ENCODE measurements around the gene LLPH. TPM values are rescaled to one million over a fixed set of nuclear protein-coding genes. Genes with fewer than 3 reads are reported as not detected.
A peak's percentile ranks its signal among the peaks of the same experiment; 100 is the strongest.

The LLPH gene
- total RNA-seq, 4 donors from 2014 or later: 5.0 to 17.5 (median 9.5) TPM

DNA sequence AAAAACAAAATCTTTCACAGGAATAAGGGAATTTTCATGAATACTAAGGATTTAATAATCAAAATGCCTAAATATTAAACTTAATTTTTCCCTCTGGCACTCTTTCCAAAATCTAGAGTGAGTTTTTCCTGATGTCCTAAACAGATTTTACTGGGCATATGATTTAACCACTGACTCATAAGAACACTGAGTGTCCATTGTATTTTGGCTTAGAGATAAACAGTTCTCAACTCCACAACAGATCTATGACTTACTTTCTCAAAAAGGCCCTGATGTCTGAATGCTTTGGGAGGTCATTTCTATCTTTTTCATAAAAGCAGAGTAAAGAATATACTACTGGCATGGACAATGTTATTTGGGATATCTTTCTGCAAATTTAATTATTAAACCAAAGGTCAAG, 24.2 kb upstream of the LLPH start:
- H3K4me3 ChIP-seq: no peak overlapping the region
- H3K36me3 ChIP-seq: peaks cover 0 to 31% of the 10 kb centered on the region in 2 donors
- H3K9me3 ChIP-seq: no peaks in the 10 kb centered on the region
- TF ChIP-seq, protein P1, sequence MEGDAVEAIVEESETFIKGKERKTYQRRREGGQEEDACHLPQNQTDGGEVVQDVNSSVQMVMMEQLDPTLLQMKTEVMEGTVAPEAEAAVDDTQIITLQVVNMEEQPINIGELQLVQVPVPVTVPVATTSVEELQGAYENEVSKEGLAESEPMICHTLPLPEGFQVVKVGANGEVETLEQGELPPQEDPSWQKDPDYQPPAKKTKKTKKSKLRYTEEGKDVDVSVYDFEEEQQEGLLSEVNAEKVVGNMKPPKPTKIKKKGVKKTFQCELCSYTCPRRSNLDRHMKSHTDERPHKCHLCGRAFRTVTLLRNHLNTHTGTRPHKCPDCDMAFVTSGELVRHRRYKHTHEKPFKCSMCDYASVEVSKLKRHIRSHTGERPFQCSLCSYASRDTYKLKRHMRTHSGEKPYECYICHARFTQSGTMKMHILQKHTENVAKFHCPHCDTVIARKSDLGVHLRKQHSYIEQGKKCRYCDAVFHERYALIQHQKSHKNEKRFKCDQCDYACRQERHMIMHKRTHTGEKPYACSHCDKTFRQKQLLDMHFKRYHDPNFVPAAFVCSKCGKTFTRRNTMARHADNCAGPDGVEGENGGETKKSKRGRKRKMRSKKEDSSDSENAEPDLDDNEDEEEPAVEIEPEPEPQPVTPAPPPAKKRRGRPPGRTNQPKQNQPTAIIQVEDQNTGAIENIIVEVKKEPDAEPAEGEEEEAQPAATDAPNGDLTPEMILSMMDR (IDR thresholded peaks at IDR 0.05): no peak
- no peak for TF ChIP-seq EP300 (IDR thresholded peaks at IDR 0.05)
- no peak for TF ChIP-seq POLR2A (IDR thresholded peaks at IDR 0.05)
- no peak for TF ChIP-seq POLR2AphosphoS5 (IDR thresholded peaks at IDR 0.05)
- ATAC-seq: no peak
- H3K4me1 ChIP-seq: peaks cover 0 to 28% (median 3%) of the 10 kb centered on the region in 3 donors
- H3K27me3 ChIP-seq: no peaks in the 10 kb centered on the region
- H3K27ac ChIP-seq: peak overlapping the region in 2 of 4 donors; percentile 55 to 58

DNA sequence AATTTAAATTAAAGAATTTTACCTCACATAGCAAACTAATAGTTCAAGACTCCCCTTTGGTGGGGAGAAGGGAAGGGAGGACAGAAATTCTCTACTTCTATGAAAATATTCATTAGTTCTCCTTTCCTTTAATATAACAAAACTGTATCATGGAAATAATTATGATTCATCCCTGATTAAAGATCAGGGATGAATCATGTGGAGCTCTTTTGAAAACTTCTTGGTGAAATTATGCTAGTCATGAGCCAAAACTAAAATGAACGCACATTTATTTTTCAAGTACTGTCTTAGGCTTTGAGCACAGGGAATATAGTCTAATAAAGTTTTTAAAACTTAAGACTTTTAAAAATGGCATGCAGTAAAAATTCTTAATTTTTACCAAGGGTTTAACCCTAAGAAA, 22.2 kb upstream of the LLPH start:
- peak overlapping the region in 1 of 4 donors; percentile 32 for H3K27ac ChIP-seq
- H3K27me3 ChIP-seq: no peaks in the 10 kb centered on the region
- H3K36me3 ChIP-seq: peaks cover 0 to 35% of the 10 kb centered on the region in 2 donors
- peaks cover 0 to 28% (median 3%) of the 10 kb centered on the region in 3 donors for H3K4me1 ChIP-seq
- TF ChIP-seq EP300 (IDR thresholded peaks at IDR 0.05): no peak
- TF ChIP-seq, protein P1 (IDR thresholded peaks at IDR 0.05): no peak
- TF ChIP-seq POLR2AphosphoS5 (IDR thresholded peaks at IDR 0.05): no peak
- no peak for TF ChIP-seq POLR2A (IDR thresholded peaks at IDR 0.05)
- H3K4me3 ChIP-seq: no peak overlapping the region
- 18 to 20% methylated on average over 1 of the region's 1 CpG for WGBS, 2 donors (ENCODE audit: low coverage in 1 of 2)
- no peaks in the 10 kb centered on the region for H3K9me3 ChIP-seq
- no peak for ATAC-seq

DNA sequence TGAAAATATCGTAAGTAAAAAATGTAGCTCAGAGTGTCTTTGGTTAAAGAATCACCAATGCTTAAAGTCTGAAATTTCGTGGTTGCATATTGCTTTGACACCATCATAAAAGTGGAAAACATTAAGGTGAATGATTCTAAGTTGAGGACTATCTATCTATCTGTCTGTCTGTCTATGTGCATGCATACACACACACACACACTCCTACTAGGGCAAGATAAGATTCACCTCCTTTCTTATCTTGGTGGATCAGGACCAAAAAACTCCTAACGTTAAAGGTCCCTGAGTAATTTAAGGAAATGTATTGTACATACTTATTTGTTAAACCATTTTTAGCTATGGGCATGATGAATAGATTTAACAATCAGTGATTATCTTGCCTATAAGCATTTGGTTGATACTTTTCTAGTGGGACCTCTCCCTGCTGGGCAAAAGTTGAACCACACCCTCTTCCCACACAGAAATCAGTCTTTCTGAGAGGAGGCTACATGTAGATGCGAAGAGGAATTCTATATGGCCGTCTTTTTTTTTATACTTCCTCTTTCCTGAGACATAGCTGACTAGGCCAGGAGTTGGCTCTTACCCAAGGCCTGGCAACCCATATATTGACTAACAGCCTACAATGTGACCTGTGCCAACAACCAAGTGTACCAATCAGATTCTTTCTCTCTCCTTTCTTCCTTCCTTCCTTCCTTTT, 19.3 kb upstream of the LLPH start:
- H3K27me3 ChIP-seq: no peaks in the 10 kb centered on the region
- 82 to 93% methylated on average over 5 of the region's 5 CpGs for WGBS, 2 donors (ENCODE audit: low coverage in 1 of 2)
- ATAC-seq: peak; percentile 34
- H3K9me3 ChIP-seq: no peaks in the 10 kb centered on the region
- TF ChIP-seq, protein P1 (IDR thresholded peaks at IDR 0.05): peak in 1 of 4 experiments; percentile 12
- TF ChIP-seq POLR2AphosphoS5 (IDR thresholded peaks at IDR 0.05): no peak
- peaks cover 0 to 35% (median 3%) of the 10 kb centered on the region in 3 donors for H3K4me1 ChIP-seq
- H3K36me3 ChIP-seq: peaks cover 0 to 56% of the 10 kb centered on the region in 2 donors
- H3K4me3 ChIP-seq: no peak overlapping the region
- H3K27ac ChIP-seq: no peak overlapping the region

DNA sequence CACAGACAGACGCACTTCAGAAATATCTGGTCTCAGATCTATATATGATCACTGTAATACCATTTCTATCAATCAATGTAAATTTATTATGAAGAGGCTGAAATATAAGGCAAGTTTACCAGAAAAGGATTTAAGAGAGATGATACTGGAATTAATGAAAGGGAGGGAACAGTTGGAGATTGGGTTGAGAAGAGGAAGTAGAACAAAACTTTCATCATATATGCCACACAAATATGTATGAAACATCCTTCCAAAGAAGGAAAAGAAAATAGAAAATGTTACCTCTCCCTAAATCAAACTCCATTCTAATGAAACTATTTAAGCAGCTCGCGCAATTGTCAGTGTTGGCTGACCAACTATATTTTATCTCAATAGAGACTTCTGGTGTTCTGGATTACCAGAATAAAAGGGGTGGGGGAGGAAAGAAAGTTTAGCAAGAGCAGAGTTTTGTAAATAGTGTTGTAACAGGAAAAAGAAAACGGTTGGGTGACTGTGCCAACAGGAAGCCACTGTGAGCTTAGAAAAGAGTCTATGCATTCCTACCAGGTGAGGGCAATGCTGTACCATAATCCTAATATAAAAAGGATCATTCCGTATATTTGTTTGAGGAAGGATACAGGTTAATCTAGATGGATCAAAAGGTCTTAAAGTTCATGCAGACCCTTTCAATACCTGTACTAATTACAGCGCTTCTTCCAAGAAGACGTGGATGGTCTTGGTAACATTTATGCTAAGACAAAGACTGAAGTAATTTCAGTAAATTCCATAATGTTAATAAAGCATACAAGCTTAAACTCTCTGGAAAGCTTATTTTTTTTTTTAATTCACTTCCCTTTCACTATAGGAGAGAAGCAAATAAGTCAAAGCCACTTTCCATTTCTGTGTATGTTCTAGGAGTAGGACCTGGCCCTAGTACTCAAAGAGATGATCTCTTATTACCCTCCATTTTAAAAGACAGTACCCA, 14.5 kb upstream of the LLPH start:
- TF ChIP-seq POLR2AphosphoS5 (IDR thresholded peaks at IDR 0.05) (peak; percentile 31), POLR2A (IDR thresholded peaks at IDR 0.05) (no peak)
- TF ChIP-seq, protein P1 (IDR thresholded peaks at IDR 0.05): peak; percentile 12 to 57 (median 52)
- Histone ChIP-seq H3K27ac (peak overlapping the region in 3 of 4 donors; percentile 25 to 49 (median 26)), H3K36me3 (peaks cover 0 to 84% of the 10 kb centered on the region in 2 donors), H3K27me3 (no peaks in the 10 kb centered on the region), H3K9me3 (peaks cover 0 to 20% (median 0%) of the 10 kb centered on the region in 3 donors), H3K4me3 (no peak overlapping the region), H3K4me1 (peaks cover 0 to 20% (median 0%) of the 10 kb centered on the region in 3 donors)
- ATAC-seq: peak; percentile 89
- WGBS, 2 donors (ENCODE audit: low coverage in 1 of 2): 49 to 54% methylated on average over 6 to 7 of the region's 7 CpGs
